HG02870 (cell line): ENCODE results near the gene HMG20B.

ENCODE experiments used
- ATAC-seq: cut with Tn5 transposase; IDR thresholded peaks from one replicate; pipeline ENCODE4 v1.9.1; 2021; ENCODE audit warnings: mild to moderate bottlenecking, moderate library complexity; ENCODE audit not compliant: unreplicated experiment

The HMG20B gene

DNA sequence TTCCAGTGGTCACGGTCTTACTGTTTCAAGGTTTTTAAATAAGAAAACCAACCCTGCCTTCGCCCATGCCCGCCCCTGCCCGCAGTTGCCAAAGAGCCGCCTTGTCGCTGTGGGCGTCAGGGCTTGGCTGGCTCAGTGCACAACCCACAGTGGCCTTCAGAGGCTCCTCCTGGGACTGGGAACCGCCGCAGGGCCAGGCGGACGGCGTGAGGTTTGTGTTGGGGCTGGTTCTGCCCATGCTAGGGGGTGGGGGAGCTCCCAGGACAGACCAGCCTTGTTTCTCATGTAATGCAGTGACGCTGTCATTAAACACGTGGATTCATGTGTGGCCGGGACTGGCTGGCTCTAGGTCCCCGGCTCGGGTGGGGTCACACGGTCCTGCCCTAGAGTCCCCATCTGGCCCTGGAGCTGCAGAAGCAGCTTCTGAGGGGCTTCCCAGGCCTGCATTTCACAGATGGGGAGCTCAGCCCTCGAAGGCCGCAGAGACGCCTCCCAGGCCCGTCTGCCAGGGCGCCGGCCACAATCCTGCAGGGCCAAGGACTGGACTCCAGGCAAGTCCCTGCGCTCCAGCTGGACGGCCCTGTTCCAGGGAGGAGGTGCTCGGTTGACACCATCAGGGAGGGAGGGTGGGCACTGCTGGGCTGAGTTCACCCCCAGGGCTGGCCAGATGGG, 36.2 kb upstream of the HMG20B start:
- ATAC-seq: no peak

GRCh38 chr19:3537101-3537437, 35.7 kb upstream of the HMG20B start:
- ATAC-seq: no peak

- ATAC-seq: no peak
These were observed 35.1 kb upstream of the HMG20B start for GRCh38 chr19:3537438-3538240.

DNA sequence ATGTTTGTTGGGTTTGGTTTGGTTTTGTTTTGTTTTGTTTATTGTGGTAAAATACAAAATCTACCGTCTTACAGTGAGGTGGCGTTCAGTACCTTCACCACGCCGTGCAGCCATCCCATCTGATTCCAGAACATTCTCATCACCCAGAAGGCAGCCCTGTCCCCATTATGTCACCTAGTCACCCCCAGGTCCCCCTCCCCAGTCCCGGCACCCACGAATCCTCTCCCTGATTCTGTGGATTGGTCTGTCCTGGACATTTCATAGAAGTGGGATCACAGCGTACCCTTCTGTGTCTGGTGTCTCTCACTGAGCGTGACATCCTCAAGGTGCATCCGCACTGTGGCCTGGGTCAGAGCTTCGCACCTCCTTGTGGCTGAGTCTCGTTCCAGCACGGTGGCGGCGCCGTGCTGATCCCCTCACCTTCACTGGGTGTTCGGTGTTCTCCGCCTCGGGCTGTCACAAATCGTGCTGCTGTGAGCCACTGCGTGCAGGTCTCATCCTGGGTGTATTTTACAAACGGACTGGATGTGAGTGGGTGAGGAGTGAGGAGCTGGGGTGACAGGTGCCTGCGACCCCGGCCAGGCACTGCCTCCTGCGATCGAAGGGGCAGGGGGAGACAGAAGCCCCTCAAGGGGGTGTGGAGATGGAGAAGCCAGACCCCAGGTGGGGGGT, 34.4 kb upstream of the HMG20B start:
- ATAC-seq: no peak

GRCh38 chr19:3538965-3539755, 33.6 kb upstream of the HMG20B start, which contains the start of gene TEKTIP1:
TEKTIP1 (plus strand) TSS chr19:3539174; CDS start chr19:3539178, 4 bp downstream.
- ATAC-seq: no peak

- ATAC-seq: no peak
These were observed 33.0 kb upstream of the HMG20B start for GRCh38 chr19:3539756-3540118.

DNA sequence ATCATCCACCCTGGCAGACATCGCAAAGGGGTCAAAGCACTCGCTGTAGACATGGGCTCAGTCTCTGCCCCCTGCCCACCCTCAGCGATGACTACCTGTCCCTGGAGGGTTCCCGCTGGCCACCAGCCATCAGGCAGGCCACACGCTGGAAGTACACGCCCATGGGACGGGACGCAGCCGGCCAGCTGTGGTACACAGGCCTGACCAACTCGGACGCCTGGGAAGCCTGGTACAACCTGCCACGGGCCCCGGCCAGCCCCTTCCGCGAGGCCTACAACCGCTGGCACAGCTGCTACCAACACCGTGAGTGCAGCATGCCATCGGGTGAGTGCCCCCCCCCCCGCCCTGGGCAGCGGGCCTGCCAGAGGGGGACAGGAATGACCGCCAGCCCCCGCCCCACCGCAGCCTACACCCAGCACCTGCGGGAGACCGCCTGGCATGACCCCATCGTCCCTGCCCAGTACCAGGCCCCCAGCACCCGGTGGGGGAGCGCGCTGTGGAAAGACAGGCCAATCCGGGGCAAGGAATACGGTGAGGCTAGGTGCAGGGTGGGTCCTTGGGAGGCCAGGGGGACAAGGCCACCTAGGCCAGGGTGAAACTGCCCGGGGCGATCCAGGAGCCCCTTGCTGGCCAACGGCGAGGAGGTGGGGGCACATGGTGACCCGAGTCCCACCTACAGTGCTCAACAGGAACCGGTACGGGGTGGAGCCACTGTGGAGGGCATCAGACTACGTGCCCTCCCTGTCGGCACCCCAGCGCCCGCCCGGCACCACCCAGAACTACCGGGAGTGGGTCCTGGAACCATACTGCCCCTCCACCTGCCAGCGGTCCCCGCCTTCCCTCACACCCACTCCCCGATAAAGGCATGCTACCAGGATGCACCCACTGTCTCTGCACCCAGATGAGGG, 29.3 kb upstream of the HMG20B start:
- no peak for ATAC-seq

DNA sequence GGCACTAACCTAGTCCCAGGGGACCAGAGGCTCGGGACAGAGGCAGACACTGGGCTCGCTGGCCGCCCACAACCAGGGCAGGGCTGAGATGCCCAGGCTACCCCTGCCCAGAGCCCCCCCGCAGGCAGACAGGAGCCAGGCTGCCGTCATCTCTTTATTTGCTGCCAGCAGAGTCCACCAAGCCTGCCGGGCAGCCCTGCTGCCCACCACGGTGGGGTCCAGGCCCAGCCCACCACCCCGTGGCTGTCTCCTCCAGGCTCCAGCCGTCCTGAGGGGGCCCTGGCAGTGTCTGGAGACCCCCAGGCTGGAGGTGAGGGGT, 28.7 kb upstream of the HMG20B start:
- no peak for ATAC-seq

DNA sequence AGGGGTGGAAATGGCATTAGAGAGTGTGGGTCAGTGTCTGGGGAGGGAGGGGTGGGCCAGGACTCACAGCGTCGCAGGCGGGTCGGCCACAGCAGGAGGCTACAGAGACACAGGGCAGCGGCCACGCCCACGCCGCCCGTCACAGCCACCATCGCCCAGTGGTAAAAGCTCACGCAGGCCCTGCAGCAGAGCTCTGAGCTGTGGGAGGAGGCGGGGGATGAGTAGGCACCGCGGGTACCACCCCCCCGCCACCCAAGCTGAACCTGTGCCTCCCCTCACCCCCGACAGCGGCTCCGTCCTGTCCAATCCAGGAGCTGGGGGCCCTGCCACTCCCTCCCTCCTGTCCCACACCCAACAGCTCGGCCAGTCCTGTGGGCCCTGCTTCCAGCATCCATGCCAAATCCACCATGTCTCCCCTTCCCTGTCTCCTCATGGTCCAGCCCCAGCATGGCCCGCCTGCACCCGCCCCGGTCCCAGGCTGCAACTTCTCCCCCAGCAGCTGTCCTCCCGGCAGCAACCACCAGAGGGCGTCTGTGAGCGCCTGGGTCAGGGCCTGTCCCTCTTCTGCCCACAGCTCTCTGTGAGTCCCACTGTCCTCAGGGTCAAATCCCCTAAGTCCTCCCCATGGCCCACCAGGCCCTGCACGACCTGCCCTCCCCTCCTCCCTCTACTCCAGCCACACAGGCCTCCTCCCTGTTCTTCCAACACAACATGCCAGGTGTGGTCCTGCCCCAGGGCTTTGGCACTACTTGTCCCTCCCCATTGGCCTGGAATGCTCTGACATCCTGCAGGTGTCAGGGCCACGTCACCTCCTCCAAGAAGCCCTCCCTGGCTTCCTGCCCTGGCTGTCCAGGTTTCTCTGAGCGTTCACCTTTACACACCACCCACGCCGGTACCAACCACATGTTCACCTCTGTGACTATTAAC, 27.7 kb upstream of the HMG20B start:
- no peak for ATAC-seq

GRCh38 chr19:3545669-3546034, 27.1 kb upstream of the HMG20B start:
- no peak for ATAC-seq

GRCh38 chr19:3546119-3546518, 26.6 kb upstream of the HMG20B start:
- ATAC-seq: no peak

DNA sequence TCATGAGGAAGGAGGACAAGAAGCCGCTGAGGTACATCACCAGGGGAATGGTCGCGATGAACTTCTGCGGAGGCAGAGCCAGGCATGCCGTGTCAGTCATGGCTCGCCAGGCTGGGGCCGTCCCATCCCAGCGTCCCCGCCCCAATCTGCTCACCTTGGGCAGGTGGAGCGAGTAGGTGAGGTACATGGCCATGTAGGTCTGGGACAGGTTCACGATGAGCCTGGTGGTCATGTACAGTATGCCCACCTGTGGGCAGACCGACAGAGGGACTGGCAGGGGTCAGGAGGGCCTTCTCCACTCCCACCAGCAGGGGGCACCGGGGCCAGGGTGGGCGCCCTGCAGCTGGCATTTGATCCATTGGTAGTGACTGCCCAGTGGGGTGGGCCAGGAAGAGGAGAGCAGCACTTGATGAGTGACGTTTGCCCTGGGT, 25.4 kb upstream of the HMG20B start:
- no peak for ATAC-seq

DNA sequence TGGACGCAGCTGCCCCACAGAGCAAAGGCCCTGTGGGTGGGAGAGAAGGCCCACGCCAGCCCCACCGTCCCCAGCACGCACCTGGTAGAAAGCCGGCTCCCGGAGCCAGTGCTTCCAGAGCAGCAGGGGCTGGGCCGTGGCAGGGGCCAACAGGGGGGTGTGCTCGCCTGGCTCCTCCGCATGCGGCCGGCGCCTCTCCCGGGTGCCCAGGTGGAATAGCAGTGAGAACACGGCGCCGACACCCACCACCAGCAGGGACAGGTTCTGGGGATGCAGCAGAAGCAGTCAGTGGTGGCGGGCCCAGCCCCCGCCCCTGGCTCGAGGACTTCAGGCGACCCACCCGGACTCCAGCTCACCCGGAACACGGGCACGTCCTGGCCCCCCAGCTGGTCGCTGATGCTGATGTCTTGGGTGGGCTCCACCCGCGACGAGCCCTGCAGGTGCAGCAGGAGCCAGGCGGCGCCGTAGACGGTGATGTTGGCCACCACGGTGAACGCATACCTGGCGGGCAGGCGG, 24.9 kb upstream of the HMG20B start:
- no peak for ATAC-seq

GRCh38 chr19:3548606-3549005, 24.1 kb upstream of the HMG20B start:
- no peak for ATAC-seq

- no peak for ATAC-seq
These were observed 22.9 kb upstream of the HMG20B start for GRCh38 chr19:3549816-3550215.

DNA sequence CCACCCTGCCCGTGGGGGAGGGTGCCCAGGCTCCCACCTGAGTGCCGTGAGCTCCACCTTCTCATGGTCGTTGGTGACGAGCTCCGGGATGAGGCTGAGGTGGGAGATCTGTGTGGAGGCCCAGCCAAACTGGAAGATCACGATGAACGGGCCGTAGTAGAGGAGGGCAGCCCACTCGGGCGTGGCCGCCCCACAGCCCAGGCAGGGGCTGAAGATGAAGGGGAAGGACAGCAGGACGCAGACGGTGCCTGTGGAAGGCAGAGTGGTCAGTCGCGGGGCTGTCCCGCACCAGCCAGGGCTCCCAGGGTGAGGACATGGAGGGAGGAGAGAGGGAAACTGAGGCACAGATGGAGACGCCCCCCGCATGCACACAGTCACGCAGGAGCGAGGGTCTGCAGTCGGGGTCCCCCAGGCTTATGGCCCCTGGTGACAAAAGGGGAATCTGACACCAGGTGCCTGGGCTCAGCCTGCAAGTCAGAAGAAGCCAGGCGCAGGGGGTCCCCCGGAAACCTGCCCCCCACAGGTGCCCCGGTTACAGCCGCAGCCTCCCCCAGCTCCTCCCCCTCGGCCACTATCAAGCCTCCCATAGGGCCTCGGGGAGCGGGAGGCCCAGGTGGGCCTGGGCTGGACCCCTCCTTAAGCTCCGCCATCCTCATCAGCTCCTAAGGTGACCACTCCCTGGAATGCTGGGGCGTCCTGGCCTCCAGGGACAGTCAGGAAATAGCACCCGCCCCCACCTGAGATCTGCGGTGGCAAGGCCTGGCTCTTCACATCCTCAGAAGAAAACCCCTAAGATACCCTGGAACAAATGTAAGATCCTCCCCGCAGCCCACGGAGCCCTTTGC, 21.6 kb upstream of the HMG20B start:
- ATAC-seq: no peak

DNA sequence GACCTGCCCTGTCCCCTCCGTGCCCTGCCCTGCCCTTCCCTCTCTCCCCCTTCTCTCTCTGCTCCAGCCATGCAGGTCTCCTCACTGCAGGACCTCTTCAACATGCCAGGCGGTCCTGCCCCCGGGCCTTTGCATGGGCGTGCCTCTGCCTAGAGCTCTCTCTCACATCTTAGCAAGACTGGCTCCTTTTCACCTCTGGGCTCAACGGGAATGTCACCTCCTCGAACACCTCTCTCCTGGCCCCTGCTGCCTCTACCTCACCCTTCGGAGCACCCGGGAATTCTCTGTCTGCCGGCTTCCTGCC, 21.0 kb upstream of the HMG20B start:
- no peak for ATAC-seq
